GM12878 (cell line): Measurements from ENCODE around the gene RAB11A.

Experiments used
- ELK1 ChIP-seq: IDR thresholded peaks from 2 replicates; pipeline ENCODE4 v1.6.1; 2012; ENCODE audit warnings: low read depth, low read length, improper control_type of control experiment
- FOS ChIP-seq: IDR thresholded peaks from 3 replicates; pipeline ENCODE4 v1.6.1; 2011; ENCODE audit warnings: borderline replicate concordance; ENCODE audit not compliant: insufficient read length; ENCODE audit errors: extremely low read depth
- KDM1A ChIP-seq: fragments of 200-600 bp; sonication (generic); IDR thresholded peaks from 2 replicates; pipeline ENCODE4 v1.6.1; 2016; ENCODE audit warnings: borderline replicate concordance
- MTA2 ChIP-seq: fragments of 450-650 bp; IDR thresholded peaks from 2 replicates; pipeline ENCODE4 v1.6.1; 2016; ENCODE audit warnings: low read depth, mild to moderate bottlenecking, moderate library complexity
- MYC ChIP-seq: IDR thresholded peaks from 2 replicates; pipeline ENCODE4 v1.6.1; 2011; ENCODE audit warnings: mild to moderate bottlenecking, low read length, moderate library complexity, inconsistent platforms; ENCODE audit not compliant: insufficient read depth, insufficient replicate concordance, insufficient read length, severe bottlenecking
- NR2C2 ChIP-seq: IDR thresholded peaks from 2 replicates; pipeline ENCODE4 v1.6.1; 2011; ENCODE audit warnings: borderline replicate concordance, low read depth; ENCODE audit not compliant: control insufficient read depth, insufficient read length
- SIN3A ChIP-seq: IDR thresholded peaks from 2 replicates; pipeline ENCODE4 v1.6.1; 2012; ENCODE audit warnings: low read depth, low read length, improper control_type of control experiment

- no peak for TF ChIP-seq NR2C2
- TF ChIP-seq KDM1A = no peak
- no peak for TF ChIP-seq ELK1
- TF ChIP-seq SIN3A = no peak
- no peak for TF ChIP-seq MYC
- TF ChIP-seq FOS = no peak
- TF ChIP-seq MTA2 = no peak
Observed at GRCh38 chr15:65827065-65827464, 42.2 kb upstream of the RAB11A start.
